Measurements from ENCODE around the gene VPS33B. TPM values are rescaled to one million over a fixed set of nuclear protein-coding genes. Genes with fewer than 3 reads are reported as not detected.
A peak's percentile ranks its signal among the peaks of the same experiment; 100 is the strongest.

The VPS33B gene
- total RNA-seq, 1 experiment from 2014 or later: 6.0 TPM

DNA sequence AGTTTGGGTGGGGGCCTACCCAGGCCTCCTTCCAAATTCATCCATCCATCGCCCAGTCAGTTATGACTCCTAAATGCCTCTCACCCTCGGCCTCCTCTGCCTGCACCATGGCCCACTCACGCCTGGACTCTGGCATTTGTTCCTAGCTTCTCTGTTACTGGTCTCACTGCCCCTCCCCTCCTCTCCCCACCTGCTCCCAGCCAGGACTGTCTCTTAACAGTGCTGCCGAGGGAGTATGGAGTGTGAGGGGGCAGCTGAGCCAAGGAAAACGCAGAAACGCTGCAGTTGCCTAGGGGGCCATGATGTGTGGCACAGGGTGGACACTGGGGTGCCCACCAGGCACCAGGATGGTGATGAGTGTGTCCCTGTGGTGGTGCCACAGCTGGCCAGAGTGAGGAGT lies 64.6 kb downstream of the VPS33B start:
- H3K27me3 ChIP-seq (replicated peaks): no peaks in the 10 kb centered on the region
- H3K27ac ChIP-seq: no peak overlapping the region
- peaks cover 11% of the 10 kb centered on the region for H3K4me1 ChIP-seq (replicated peaks)
- no peaks in the 10 kb centered on the region for H3K9me3 ChIP-seq (replicated peaks)
- H3K4me3 ChIP-seq: no peak overlapping the region
- peaks cover 64% of the 10 kb centered on the region for H3K36me3 ChIP-seq
- DNase-seq (ENCODE audit: low read depth in 1 of 2, low spot score in 2 of 2): no peak

DNA sequence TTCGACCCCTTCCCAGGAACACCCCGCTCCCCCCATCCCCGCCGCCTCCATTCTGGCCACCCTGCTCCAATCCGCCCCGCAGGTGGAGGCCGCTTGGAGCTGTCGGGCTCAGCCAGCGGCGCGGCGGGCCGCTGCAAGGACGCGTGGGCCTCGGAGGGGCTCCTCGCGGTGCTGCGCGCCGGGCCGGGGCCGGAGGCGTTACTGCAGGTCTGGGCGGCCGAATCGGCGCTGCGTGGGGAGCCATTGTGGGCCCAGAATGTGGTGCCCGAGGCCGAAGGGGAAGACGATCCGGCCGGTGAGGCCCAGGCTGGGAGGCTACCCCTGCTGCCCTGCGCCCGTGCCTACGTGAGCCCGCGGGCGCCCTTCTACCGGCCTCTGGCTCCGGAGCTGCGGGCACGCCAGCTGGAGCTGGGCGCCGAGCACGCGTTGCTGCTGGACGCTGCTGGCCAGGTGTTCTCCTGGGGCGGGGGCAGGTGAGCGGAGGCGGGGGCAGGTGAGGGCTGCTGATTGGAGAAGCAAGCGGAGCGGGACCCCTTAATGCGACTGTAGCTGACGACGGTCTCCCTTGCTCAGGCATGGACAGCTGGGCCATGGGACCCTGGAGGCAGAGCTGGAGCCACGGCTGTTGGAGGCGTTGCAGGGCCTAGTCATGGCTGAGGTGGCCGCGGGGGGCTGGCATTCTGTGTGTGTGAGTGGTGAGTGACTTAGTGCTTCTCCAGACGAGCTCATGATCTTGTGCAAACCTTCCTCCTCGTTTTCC lies 65.2 kb downstream of the VPS33B start:
- Histone ChIP-seq H3K27me3 (replicated peaks) (no peaks in the 10 kb centered on the region), H3K9me3 (replicated peaks) (no peaks in the 10 kb centered on the region), H3K4me1 (replicated peaks) (peaks cover 11% of the 10 kb centered on the region), H3K4me3 (peak overlapping the region; percentile 56), H3K27ac (no peak overlapping the region), H3K36me3 (peaks cover 62% of the 10 kb centered on the region)
- no peak for DNase-seq (ENCODE audit: low read depth in 1 of 2, low spot score in 2 of 2)

DNA sequence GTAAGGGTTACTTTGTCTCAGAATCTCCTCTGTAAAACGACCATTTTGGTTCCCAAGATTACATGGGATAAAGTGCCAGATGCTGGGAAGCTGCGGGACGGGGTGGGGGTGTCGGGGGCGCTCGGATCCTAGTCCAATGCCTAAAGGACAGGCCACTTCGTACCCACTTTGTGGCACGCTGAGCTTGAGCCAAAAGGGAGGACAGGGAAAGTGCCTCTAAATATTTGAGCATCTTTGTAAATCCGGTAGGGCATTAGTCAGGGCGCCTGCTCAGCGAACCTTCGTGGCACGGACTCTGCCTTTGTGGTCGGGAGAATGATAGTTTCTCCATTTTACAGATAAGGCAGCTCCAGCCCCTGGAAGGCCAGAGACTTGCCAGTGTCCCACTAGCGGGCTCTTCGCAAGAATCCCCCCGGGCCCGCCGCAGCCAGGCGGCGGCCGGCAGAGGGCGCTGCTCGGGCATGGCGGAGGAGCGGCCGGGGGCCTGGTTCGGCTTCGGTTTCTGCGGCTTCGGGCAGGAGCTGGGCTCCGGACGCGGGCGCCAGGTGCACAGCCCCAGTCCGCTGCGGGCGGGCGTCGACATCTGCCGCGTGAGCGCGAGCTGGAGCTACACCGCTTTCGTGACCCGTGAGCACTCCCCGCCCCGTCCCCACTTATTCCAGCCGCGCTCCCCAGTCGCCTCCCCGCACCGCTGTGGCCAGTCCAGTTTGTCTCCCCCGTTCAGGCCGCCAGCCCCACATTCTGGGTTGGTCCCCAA lies 65.9 kb downstream of the VPS33B start:
- H3K27me3 ChIP-seq (replicated peaks): no peaks in the 10 kb centered on the region
- DNase-seq (ENCODE audit: low read depth in 1 of 2, low spot score in 2 of 2): peak; percentile 72 to 77
- peaks cover 11% of the 10 kb centered on the region for H3K4me1 ChIP-seq (replicated peaks)
- H3K9me3 ChIP-seq (replicated peaks): no peaks in the 10 kb centered on the region
- peak overlapping the region; percentile 56 for H3K4me3 ChIP-seq
- H3K27ac ChIP-seq: peak overlapping the region; percentile 98
- H3K36me3 ChIP-seq: peaks cover 61% of the 10 kb centered on the region

DNA sequence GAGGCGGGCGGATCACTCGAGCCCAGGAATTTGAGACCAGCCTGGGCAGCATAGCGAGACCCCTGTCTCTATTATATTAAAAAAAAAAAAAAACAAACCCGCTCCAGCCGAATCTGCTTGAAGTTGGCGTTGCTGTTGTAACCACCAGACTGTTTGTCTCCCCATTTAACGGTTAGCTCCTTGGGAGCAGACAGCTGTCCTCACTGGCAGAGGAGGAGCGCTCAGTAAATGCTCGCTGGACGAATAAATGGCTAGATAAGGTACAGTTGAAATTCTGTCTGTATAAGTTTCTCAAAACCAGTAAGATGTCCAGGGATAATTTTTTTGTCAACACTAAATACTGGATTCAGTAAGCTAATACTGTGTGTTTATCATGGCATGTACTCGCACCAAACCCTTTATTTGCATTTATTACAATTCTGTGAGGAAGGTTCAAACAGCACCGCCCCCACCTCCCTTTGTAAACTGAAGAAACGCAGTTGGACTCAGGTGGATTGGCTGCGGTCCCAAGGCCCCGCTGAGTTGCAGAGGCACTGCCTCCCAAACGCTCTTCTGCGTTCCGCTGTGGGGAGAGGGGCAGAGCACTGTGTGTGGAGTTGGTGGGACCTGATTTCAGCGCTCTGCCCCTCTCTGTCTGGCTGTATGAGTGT lies 66.6 kb downstream of the VPS33B start:
- Histone ChIP-seq H3K9me3 (replicated peaks) (no peaks in the 10 kb centered on the region), H3K27me3 (replicated peaks) (no peaks in the 10 kb centered on the region), H3K4me1 (replicated peaks) (peaks cover 11% of the 10 kb centered on the region), H3K27ac (peak overlapping the region; percentile 98), H3K4me3 (peak overlapping the region; percentile 56), H3K36me3 (peaks cover 59% of the 10 kb centered on the region)
- DNase-seq (ENCODE audit: low read depth in 1 of 2, low spot score in 2 of 2): no peak

DNA sequence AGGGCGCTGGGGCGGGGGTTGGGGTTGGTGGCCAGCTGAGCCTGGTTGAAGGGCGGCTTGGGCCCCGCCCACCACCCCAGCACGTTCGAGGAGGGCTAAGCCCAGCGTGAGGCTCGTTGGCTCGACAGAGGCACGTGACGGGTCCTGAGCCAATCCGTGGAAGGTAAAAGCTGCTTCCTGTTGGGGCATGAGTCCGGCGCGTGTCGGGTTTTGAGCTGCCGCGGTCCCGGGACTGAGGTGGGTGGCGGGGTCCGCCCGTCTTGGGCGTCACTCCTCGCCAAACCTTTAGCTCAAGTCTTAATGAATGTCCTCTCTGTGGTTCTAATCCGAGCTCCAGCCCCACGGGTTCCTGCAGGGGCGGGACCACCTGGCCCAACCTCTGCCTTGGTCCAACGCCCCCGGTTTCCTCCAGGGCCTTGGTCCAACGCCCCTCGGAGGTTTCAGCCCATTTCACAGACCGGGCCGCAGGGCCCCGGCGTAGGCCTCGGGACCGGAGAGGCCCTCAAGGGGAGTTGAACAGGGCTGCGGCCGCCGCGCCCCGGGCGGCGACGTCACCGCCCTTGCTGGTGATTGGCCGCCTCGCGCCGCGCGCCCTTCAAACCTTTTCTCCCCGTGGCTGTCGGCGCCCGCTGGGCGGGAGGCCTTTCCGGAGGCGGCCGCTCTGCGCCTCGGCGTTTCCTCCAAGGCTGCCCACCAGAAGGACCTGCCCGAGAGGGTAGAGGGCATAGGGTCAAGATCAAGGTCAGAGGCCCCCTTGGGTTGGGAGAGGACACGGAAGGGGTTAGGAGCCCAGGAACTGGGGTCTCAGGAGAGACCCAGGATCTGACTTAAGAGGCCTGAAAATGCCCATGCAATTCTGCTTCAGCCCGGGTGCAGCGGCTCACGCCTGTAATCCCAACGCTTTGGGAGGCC lies 67.4 kb downstream of the VPS33B start, which contains the start of gene RCCD1:
Gene RCCD1 (plus strand): TSS at position 173 of the 912 bp plus-strand sequence. CDS start 1,851 bp downstream, outside the sequence.
- Histone ChIP-seq H3K9me3 (replicated peaks) (no peaks in the 10 kb centered on the region), H3K4me1 (replicated peaks) (peaks cover 11% of the 10 kb centered on the region), H3K27ac (peak within 1 kb of the TSS; percentile 98), H3K27me3 (replicated peaks) (no peaks in the 10 kb centered on the region), H3K36me3 (peaks cover 59% of the 10 kb centered on the region), H3K4me3 (peak within 1 kb of the TSS; percentile 56)
- DNase-seq (ENCODE audit: low read depth in 1 of 2, low spot score in 2 of 2): peak; percentile 91 to 97

DNA sequence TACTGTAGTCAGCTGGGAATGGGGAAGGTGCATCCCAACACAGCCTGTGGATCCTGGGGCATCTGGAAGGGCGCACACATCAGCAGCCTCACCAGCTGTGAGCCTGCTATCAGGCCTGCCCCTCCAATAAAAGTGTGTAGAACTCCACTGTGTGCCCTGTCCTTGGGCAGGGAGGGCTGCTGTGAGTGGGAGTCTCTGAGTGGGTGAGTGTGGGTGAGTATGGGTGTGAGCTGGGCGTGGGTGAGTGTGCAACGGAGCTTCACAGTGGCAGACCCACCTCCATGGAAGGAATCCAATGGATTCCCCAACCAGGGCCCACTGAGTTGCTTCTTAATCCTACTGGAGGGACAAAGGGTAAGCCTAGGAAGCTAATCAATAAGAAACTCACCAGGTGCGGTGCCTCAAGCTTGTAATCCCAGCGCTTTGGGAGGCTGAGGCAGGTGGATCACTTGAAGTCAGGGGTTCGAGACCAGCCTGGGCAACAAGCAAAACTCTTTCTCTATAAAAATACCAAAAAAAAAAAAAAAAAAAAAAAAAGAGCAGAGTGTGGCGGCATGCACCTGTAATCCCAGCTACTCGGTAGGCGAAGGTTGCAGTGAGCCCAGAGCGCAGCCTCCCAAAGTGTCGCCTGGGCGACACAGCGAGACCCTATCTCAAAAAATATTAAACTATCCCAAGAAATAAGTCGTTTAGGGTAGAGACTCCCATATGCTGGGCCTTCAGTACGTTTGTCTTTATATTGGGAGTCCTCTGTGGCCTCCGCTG lies 68.3 kb downstream of the VPS33B start:
- Histone ChIP-seq H3K9me3 (replicated peaks) (no peaks in the 10 kb centered on the region), H3K4me1 (replicated peaks) (peaks cover 11% of the 10 kb centered on the region), H3K4me3 (peak overlapping the region; percentile 56), H3K36me3 (peaks cover 65% of the 10 kb centered on the region), H3K27me3 (replicated peaks) (no peaks in the 10 kb centered on the region), H3K27ac (no peak overlapping the region)
- DNase-seq (ENCODE audit: low read depth in 1 of 2, low spot score in 2 of 2): no peak

DNA sequence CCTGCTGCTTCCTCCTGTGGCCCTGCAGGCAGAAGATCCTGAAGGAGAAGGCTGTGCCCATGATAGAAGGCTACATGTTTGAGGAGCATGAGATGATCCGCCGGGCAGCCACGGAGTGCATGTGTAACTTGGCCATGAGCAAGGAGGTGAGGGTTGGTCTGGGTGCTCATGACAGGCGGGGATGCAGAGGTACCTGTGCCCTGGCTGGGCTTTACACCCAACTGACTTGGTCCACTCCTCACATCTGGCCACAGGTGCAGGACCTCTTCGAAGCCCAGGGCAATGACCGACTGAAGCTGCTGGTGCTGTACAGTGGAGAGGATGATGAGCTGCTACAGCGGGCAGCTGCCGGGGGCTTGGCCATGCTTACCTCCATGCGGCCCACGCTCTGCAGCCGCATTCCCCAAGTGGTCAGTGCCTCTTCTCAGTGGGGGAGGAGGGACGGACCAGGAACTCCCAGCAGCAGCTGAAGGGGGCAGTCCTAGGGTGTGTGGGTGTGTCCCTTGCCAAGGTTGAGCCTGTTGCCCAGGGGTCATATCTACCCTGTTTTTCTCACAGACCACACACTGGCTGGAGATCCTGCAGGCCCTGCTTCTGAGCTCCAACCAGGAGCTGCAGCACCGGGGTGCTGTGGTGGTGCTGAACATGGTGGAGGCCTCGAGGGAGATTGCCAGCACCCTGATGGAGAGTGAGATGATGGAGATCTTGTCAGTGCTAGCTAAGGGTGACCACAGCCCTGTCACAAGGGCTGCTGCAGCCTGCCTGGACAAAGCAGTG lies 69.3 kb downstream of the VPS33B start:
- Histone ChIP-seq H3K27ac (no peak overlapping the region), H3K4me1 (replicated peaks) (peaks cover 11% of the 10 kb centered on the region), H3K27me3 (replicated peaks) (no peaks in the 10 kb centered on the region), H3K36me3 (peaks cover 71% of the 10 kb centered on the region), H3K4me3 (no peak overlapping the region), H3K9me3 (replicated peaks) (no peaks in the 10 kb centered on the region)
- no peak for DNase-seq (ENCODE audit: low read depth in 1 of 2, low spot score in 2 of 2)

DNA sequence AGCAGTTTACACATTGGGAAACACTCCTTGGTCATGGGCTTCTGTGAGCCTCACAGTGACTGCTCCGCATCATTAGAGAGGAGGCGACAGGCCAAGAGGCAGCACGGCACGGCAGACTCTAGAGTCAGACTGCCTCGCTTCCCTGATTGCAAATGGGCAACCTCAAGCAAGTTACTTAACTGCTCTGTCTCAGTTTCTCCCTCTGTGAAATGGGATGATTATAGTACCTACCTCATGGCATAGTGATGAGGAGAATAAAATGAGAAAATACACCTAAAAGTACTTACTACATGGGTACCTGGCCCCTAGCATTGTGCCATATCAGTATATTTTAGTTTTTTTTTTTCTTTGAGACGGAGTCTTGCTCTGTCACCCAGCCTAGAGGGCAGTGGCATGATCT lies 71.7 kb downstream of the VPS33B start:
- DNase-seq (ENCODE audit: low read depth in 1 of 2, low spot score in 2 of 2): no peak
- Histone ChIP-seq H3K36me3 (peaks cover 74% of the 10 kb centered on the region), H3K9me3 (replicated peaks) (no peaks in the 10 kb centered on the region), H3K27ac (no peak overlapping the region), H3K4me1 (replicated peaks) (no peaks in the 10 kb centered on the region; the same call in 1 of the 2 replicates), H3K27me3 (replicated peaks) (no peaks in the 10 kb centered on the region), H3K4me3 (no peak overlapping the region)

DNA sequence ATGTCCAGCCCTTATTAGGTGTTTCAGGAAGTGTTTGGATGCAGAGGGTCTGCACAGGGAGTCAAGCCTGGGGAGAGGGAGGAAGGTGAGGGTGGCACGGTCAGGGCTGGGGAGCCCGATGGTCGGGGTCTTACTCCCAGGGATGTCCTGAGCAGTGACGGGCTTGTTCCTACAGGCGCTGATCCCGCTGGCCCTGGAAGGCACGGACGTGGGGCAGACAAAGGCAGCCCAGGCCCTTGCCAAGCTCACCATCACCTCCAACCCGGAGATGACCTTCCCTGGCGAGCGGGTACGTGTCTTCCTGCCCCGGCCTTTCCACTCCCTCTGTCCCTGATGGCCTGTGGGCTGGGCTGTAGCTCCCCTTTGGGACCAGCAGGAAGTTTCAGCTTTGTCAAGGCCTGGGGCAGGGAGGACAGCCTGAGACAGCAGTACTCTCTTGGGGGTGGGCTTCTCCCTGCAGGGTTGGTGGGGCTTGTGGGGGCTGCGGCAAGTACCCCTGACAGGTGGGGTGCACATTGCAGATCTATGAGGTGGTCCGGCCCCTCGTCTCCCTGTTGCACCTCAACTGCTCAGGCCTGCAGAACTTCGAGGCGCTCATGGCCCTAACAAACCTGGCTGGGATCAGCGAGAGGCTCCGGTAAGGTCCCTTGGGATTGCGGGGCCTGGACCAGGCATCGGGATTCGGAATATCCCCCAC lies 72.3 kb downstream of the VPS33B start:
- no peak for DNase-seq (ENCODE audit: low read depth in 1 of 2, low spot score in 2 of 2)
- H3K4me3 ChIP-seq: no peak overlapping the region
- H3K27me3 ChIP-seq (replicated peaks): no peaks in the 10 kb centered on the region
- H3K27ac ChIP-seq: no peak overlapping the region
- no peaks in the 10 kb centered on the region for H3K4me1 ChIP-seq (replicated peaks)
- no peaks in the 10 kb centered on the region for H3K9me3 ChIP-seq (replicated peaks)
- H3K36me3 ChIP-seq: peaks cover 78% of the 10 kb centered on the region
